ENCODE results near the gene AJAP1.

AJAP1 gene

GRCh38 chr1:4724695-4725250 lies 70.4 kb downstream of the AJAP1 start:
- no peak for TF ChIP-seq GATA1 (IDR thresholded peaks at IDR 0.05; ENCODE audit: low read depth, low read length)
- no peak for TF ChIP-seq POLR2A (IDR thresholded peaks at IDR 0.05; ENCODE audit: low read length)
- DNase-seq = no peak

- TF ChIP-seq POLR2A (IDR thresholded peaks at IDR 0.05; ENCODE audit: low read length) (no peak), GATA1 (IDR thresholded peaks at IDR 0.05; ENCODE audit: low read depth, low read length) (no peak)
- no peak for DNase-seq
Measured at GRCh38 chr1:4725416-4725815, 71.0 kb downstream of the AJAP1 start.

GRCh38 chr1:4726620-4727341 lies 72.4 kb downstream of the AJAP1 start:
- TF ChIP-seq POLR2A (IDR thresholded peaks at IDR 0.05; ENCODE audit: low read length) (no peak), GATA1 (IDR thresholded peaks at IDR 0.05; ENCODE audit: low read depth, low read length) (no peak)
- DNase-seq = no peak

GRCh38 chr1:4728319-4729089 lies 74.1 kb downstream of the AJAP1 start:
- TF ChIP-seq POLR2A (IDR thresholded peaks at IDR 0.05; ENCODE audit: low read length) (no peak), GATA1 (IDR thresholded peaks at IDR 0.05; ENCODE audit: low read depth, low read length) (no peak)

GRCh38 chr1:4729090-4729471 lies 74.7 kb downstream of the AJAP1 start:
- TF ChIP-seq POLR2A (IDR thresholded peaks at IDR 0.05; ENCODE audit: low read length) = no peak
- TF ChIP-seq GATA1 (IDR thresholded peaks at IDR 0.05; ENCODE audit: low read depth, low read length) = no peak
- no peak for DNase-seq

More at GRCh38 chr1:4728319-4729089, 74.1 kb downstream of the AJAP1 start:
- DNase-seq = no peak

GRCh38 chr1:4730078-4730477 lies 75.7 kb downstream of the AJAP1 start:
- TF ChIP-seq GATA1 (IDR thresholded peaks at IDR 0.05; ENCODE audit: low read depth, low read length) (no peak), POLR2A (IDR thresholded peaks at IDR 0.05; ENCODE audit: low read length) (no peak)

GRCh38 chr1:4733446-4734177 lies 79.2 kb downstream of the AJAP1 start:
- DNase-seq = no peak
- TF ChIP-seq POLR2A (IDR thresholded peaks at IDR 0.05; ENCODE audit: low read length) (no peak), GATA1 (IDR thresholded peaks at IDR 0.05; ENCODE audit: low read depth, low read length) (no peak)

More at GRCh38 chr1:4730078-4730477, 75.7 kb downstream of the AJAP1 start:
- DNase-seq = no peak

GRCh38 chr1:4734219-4734618 lies 79.8 kb downstream of the AJAP1 start:
- TF ChIP-seq GATA1 (IDR thresholded peaks at IDR 0.05; ENCODE audit: low read depth, low read length) (no peak), POLR2A (IDR thresholded peaks at IDR 0.05; ENCODE audit: low read length) (no peak)
- DNase-seq = no peak

GRCh38 chr1:4734791-4735190 lies 80.4 kb downstream of the AJAP1 start:
- no peak for DNase-seq
- TF ChIP-seq GATA1 (IDR thresholded peaks at IDR 0.05; ENCODE audit: low read depth, low read length) (no peak), POLR2A (IDR thresholded peaks at IDR 0.05; ENCODE audit: low read length) (no peak)

- no peak for TF ChIP-seq POLR2A (IDR thresholded peaks at IDR 0.05; ENCODE audit: low read length)
- TF ChIP-seq GATA1 (IDR thresholded peaks at IDR 0.05; ENCODE audit: low read depth, low read length) = no peak
- DNase-seq = no peak
Measured at GRCh38 chr1:4736254-4736653, 81.8 kb downstream of the AJAP1 start.

GRCh38 chr1:4741876-4742423 lies 87.5 kb downstream of the AJAP1 start:
- TF ChIP-seq POLR2A (IDR thresholded peaks at IDR 0.05; ENCODE audit: low read length) (no peak), GATA1 (IDR thresholded peaks at IDR 0.05; ENCODE audit: low read depth, low read length) (no peak)
- no peak for DNase-seq

- TF ChIP-seq POLR2A (IDR thresholded peaks at IDR 0.05; ENCODE audit: low read length) (no peak), GATA1 (IDR thresholded peaks at IDR 0.05; ENCODE audit: low read depth, low read length) (no peak)
- no peak for DNase-seq
Measured at GRCh38 chr1:4743978-4744750, 89.8 kb downstream of the AJAP1 start.

- DNase-seq = no peak
Measured at GRCh38 chr1:4745560-4745959, 91.2 kb downstream of the AJAP1 start.

More at GRCh38 chr1:4745560-4745959, 91.2 kb downstream of the AJAP1 start:
- TF ChIP-seq POLR2A (IDR thresholded peaks at IDR 0.05; ENCODE audit: low read length) = no peak
- no peak for TF ChIP-seq GATA1 (IDR thresholded peaks at IDR 0.05; ENCODE audit: low read depth, low read length)
